Measurements from ENCODE around the gene DGKB.

The DGKB gene

GRCh38 chr7:14195079-14195478 lies 707.5 kb downstream of the DGKB start:
- no peak for DNase-seq (ENCODE audit: low read depth in 1 of 2, low spot score in 1 of 2)
- no peak overlapping the region for H3K27ac ChIP-seq (replicated peaks)

GRCh38 chr7:14191686-14192098 lies 710.9 kb downstream of the DGKB start:
- TF ChIP-seq CTCF (IDR thresholded peaks at IDR 0.05; ENCODE audit: insufficient read depth, low read length) (no peak), POLR2AphosphoS5 (IDR thresholded peaks at IDR 0.05; ENCODE audit: low read depth) (no peak), SPI1 (IDR thresholded peaks at IDR 0.05; ENCODE audit: borderline replicate concordance, low read depth) (no peak), GABPA (IDR thresholded peaks at IDR 0.05; ENCODE audit: low read depth) (no peak), REST (IDR thresholded peaks at IDR 0.05; ENCODE audit: insufficient replicate concordance, low read depth) (no peak)
- Histone ChIP-seq H3K27me3 (ENCODE audit: insufficient read depth, poor library complexity, severe bottlenecking) (no peaks in the 10 kb centered on the region), H3K4me3 (replicated peaks; ENCODE audit: insufficient read depth, low read length) (no peak overlapping the region), H3K27ac (replicated peaks) (no peak overlapping the region)
- DNase-seq (ENCODE audit: low read depth in 1 of 2, low spot score in 1 of 2): no peak

More at GRCh38 chr7:14195079-14195478, 707.5 kb downstream of the DGKB start:
- TF ChIP-seq POLR2AphosphoS5 (IDR thresholded peaks at IDR 0.05; ENCODE audit: low read depth): no peak
- TF ChIP-seq GABPA (IDR thresholded peaks at IDR 0.05; ENCODE audit: low read depth): no peak
- TF ChIP-seq SPI1 (IDR thresholded peaks at IDR 0.05; ENCODE audit: borderline replicate concordance, low read depth): no peak
- TF ChIP-seq REST (IDR thresholded peaks at IDR 0.05; ENCODE audit: insufficient replicate concordance, low read depth): no peak
- TF ChIP-seq CTCF (IDR thresholded peaks at IDR 0.05; ENCODE audit: insufficient read depth, low read length): no peak
- H3K4me3 ChIP-seq (replicated peaks; ENCODE audit: insufficient read depth, low read length): no peak overlapping the region
- no peaks in the 10 kb centered on the region for H3K27me3 ChIP-seq (ENCODE audit: insufficient read depth, poor library complexity, severe bottlenecking)

GRCh38 chr7:14184292-14184864 lies 718.2 kb downstream of the DGKB start:
- no peak for DNase-seq (ENCODE audit: low read depth in 1 of 2, low spot score in 1 of 2)
- H3K27me3 ChIP-seq (ENCODE audit: insufficient read depth, poor library complexity, severe bottlenecking): no peaks in the 10 kb centered on the region
- no peak overlapping the region for H3K4me3 ChIP-seq (replicated peaks; ENCODE audit: insufficient read depth, low read length)
- H3K27ac ChIP-seq (replicated peaks): no peak overlapping the region
- TF ChIP-seq SPI1 (IDR thresholded peaks at IDR 0.05; ENCODE audit: borderline replicate concordance, low read depth): no peak
- no peak for TF ChIP-seq CTCF (IDR thresholded peaks at IDR 0.05; ENCODE audit: insufficient read depth, low read length)
- TF ChIP-seq REST (IDR thresholded peaks at IDR 0.05; ENCODE audit: insufficient replicate concordance, low read depth): no peak
- no peak for TF ChIP-seq POLR2AphosphoS5 (IDR thresholded peaks at IDR 0.05; ENCODE audit: low read depth)
- no peak for TF ChIP-seq GABPA (IDR thresholded peaks at IDR 0.05; ENCODE audit: low read depth)
